Esophagus (tissue), 2 donors: ENCODE results near the gene CD244. TPM values are rescaled to one million over a fixed set of nuclear protein-coding genes. Genes with fewer than 3 reads are reported as not detected.

Source experiments
- H3K27ac ChIP-seq, 2 donors: one replicate each; pipeline ENCODE4 v1.5.1; 2013; ENCODE audit warnings: low read depth in 2 of 2, mild to moderate bottlenecking in 2 of 2, inconsistent platforms in 1 of 2, low read length in 1 of 2, moderate library complexity in 1 of 2
- H3K27me3 ChIP-seq, 2 donors: one replicate each; pipeline ENCODE4 v1.6.1; 2013; ENCODE audit warnings: low read length in 2 of 2, control low read depth in 1 of 2, mild to moderate bottlenecking in 1 of 2; ENCODE audit not compliant: insufficient read depth in 2 of 2, control insufficient read depth in 1 of 2
- H3K36me3 ChIP-seq, 2 donors: one replicate each; pipeline ENCODE4 v1.6.1; 2013; ENCODE audit warnings: low read length in 1 of 2; ENCODE audit not compliant: control insufficient read depth in 2 of 2, insufficient read depth in 2 of 2
- H3K4me1 ChIP-seq, 2 donors: one replicate each; pipeline ENCODE4 v1.6.1; 2013; ENCODE audit warnings: low read length in 1 of 2; ENCODE audit not compliant: control insufficient read depth in 2 of 2, insufficient read depth in 2 of 2
- H3K4me3 ChIP-seq, 2 donors: one replicate each; pipeline ENCODE4 v1.5.1; 2013; ENCODE audit warnings: low read length in 2 of 2, mild to moderate bottlenecking in 2 of 2, low read depth in 1 of 2, moderate library complexity in 1 of 2
- H3K9me3 ChIP-seq, 2 donors: one replicate each; pipeline ENCODE4 v1.6.1; 2013; ENCODE audit warnings: mild to moderate bottlenecking in 2 of 2, low read depth in 1 of 2, low read length in 1 of 2, moderate library complexity in 1 of 2; ENCODE audit not compliant: control insufficient read depth in 2 of 2, insufficient read depth in 1 of 2
- WGBS, 2 donors: extraction: QIAGEN DNeasy Blood & Tissue Kit; methylation state at CpG; one replicate each; pipeline ENCODE4 v1.1.7; 2013; 5-methylcytosine and 5-hydroxymethylcytosine counted together
- polyA plus RNA-seq, 2 donors: library from polyadenylated mRNA; stranded (reverse); fragments of 200-250 nt; gene quantifications; one replicate each; pipeline ENCODE4 v1.2.3, GENCODE V29; 2013
- donor health status: healthy with polysubstance abuse.
- donor health status: Bipolar disorder and iron deficiency.

The CD244 gene
- polyA plus RNA-seq, 2 donors, result 0.35 to 0.41 TPM

DNA sequence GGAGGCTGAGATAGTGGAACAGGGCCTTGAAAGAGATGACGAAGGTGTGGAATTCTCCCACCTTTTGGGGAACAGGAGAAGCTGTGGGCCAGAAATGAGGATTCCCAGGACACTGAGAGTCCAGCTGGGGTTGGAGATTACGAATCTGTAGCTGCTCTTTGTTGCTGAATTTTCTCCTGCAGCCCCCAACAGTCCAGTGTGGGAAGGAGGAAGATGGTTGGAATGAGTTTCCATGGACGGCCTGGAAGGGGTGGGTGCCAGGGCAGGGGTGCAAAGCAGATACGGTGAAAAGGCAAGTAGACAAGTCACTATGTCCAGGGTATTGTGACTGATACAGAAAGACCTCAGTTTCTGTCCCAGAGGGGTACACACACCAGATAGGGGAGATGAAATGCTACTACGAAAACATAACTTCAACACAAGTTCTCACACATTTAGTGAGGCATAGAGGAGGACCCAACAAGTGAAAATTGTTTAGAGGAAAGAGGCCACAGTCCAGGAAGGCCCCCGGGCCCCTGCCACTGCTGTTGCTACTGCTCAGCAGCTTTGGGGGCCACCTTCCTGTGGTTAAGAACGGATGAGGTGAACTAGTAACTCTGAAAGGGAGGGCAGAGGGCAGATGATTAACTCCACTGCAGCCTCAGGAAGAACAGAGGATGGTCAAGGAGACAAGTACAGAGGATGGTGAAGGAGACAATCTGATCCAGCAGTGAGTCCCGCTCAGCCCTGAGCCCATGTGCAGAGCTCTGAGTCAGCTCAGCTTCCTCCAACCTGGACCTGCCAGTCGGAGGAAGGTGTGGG, 7.3 kb downstream of the CD244 start:
- no peaks in the 10 kb centered on the region for H3K27me3 ChIP-seq
- no peaks in the 10 kb centered on the region for H3K9me3 ChIP-seq
- WGBS, 2 donors, result 65 to 71% methylated on average over 9 of the region's 9 CpGs
- H3K4me3 ChIP-seq, result no peak overlapping the region
- no peak overlapping the region for H3K27ac ChIP-seq
- no peaks in the 10 kb centered on the region for H3K36me3 ChIP-seq
- no peaks in the 10 kb centered on the region for H3K4me1 ChIP-seq

DNA sequence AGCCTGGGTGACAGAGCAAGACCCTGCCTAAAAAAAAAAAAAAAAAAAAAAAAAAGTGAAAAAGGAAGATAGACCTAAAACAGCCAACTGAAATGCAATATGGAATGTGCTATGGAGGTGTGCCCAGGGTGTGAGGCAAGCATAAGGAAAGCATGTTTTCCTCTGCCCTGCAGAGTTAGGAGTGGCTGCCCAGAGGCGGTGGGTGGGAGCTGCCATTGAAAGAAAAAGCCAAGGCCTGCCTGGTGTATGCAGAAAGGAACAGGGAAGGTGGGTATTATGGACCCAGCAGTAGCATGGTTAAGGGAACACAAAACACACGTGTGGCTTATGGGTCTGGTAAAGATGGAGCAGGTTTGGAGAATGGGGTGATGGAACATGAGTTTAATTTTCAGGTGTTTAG, 8.9 kb downstream of the CD244 start:
- Histone ChIP-seq H3K27ac (no peak overlapping the region), H3K27me3 (no peaks in the 10 kb centered on the region), H3K9me3 (no peaks in the 10 kb centered on the region), H3K36me3 (no peaks in the 10 kb centered on the region), H3K4me3 (no peak overlapping the region), H3K4me1 (no peaks in the 10 kb centered on the region)
- WGBS, 2 donors, result 72 to 76% methylated on average over 2 of the region's 2 CpGs

DNA sequence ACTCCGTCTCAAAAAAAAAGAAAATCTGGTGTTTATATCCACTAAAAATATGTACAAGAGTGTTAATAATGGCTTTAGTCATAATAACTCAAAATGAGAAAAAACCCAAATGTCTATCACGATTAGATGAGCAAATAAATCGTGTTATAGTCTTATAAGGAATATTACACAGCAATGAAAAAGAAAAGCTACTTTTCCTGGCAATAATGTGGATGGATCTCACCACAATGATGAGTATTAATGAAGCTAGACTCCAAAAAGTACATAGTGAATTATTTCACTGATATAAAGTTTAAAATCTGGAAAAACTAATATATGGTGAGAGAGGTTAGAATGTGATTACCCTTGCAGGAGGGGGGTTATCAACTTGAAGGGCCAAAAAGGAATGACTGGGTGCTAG, 9.7 kb downstream of the CD244 start:
- Histone ChIP-seq H3K4me1 (no peaks in the 10 kb centered on the region), H3K36me3 (no peaks in the 10 kb centered on the region), H3K27me3 (no peaks in the 10 kb centered on the region), H3K9me3 (no peaks in the 10 kb centered on the region), H3K4me3 (no peak overlapping the region), H3K27ac (no peak overlapping the region)
- 91 to 92% methylated on average over 3 of the region's 3 CpGs for WGBS, 2 donors

DNA sequence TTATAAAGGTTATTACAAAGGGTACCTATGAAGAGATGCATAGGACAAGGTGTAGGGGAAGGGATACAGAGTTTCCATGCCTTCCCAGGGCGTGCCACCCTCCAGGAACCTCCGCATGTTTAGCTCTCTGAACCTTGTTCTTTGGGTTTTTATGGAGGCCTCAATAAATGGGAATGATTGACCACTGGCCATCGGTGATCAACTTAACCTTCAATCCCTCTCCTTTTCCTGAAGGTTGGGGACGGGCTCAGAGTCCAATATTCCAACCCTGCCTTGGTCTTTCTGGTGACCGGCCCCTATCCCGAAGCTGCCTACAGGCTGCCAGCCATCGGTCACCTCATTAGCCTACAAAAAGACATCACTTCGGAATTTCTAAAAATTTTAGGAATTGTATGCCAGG, 11.7 kb downstream of the CD244 start:
- Histone ChIP-seq H3K27ac (no peak overlapping the region), H3K36me3 (no peaks in the 10 kb centered on the region), H3K4me3 (no peak overlapping the region), H3K9me3 (no peaks in the 10 kb centered on the region), H3K4me1 (no peaks in the 10 kb centered on the region), H3K27me3 (no peaks in the 10 kb centered on the region)
- WGBS, 2 donors, result 85 to 90% methylated on average over 8 of the region's 8 CpGs

DNA sequence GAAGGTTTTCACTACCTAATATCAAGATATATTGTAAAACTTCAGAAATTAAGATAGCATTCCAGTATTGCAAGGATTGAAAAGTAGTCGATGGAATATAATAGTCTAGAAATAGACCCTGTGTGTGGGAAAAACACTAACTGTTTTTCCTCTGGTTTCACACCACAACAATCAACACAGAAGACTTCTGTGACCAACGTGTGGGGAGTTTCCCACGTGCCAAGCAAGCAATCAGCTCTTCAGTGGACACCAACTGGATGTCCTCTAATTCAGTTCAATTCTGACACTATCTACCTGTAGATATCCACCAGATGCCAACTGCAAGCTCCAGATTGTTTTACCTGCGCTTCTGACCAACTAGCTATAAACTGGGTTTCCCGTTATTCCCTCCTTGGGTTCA, 12.1 kb downstream of the CD244 start:
- WGBS, 2 donors, result 71 to 79% methylated on average over 5 of the region's 5 CpGs
- H3K9me3 ChIP-seq, result no peaks in the 10 kb centered on the region
- H3K27me3 ChIP-seq, result no peaks in the 10 kb centered on the region
- H3K27ac ChIP-seq, result no peak overlapping the region
- H3K4me3 ChIP-seq, result no peak overlapping the region
- H3K36me3 ChIP-seq, result no peaks in the 10 kb centered on the region
- H3K4me1 ChIP-seq, result no peaks in the 10 kb centered on the region

DNA sequence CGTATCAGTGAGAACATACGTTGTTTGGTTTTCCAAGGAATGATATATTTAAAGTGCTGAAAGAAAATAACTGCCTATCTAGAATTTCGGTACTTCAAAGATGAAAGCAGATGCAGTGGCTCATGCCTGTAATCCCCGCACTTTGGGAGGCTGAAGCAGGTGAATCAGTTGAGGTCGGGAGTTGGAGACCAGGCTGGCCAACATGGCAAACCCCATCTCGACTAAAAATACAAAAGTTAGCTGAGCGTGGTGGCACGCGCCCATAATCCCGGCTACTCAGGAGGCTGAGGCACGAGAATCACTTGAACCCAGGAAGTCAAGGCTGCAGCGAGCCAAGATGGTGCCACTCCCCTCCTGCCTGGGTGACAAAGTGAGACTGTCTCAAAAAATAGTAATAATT, 16.4 kb downstream of the CD244 start:
- H3K27me3 ChIP-seq, result no peaks in the 10 kb centered on the region
- H3K9me3 ChIP-seq, result no peaks in the 10 kb centered on the region
- H3K4me3 ChIP-seq, result no peak overlapping the region
- no peaks in the 10 kb centered on the region for H3K36me3 ChIP-seq
- H3K4me1 ChIP-seq, result no peaks in the 10 kb centered on the region
- H3K27ac ChIP-seq, result no peak overlapping the region
- 90 to 92% methylated on average over 12 of the region's 12 CpGs for WGBS, 2 donors

DNA sequence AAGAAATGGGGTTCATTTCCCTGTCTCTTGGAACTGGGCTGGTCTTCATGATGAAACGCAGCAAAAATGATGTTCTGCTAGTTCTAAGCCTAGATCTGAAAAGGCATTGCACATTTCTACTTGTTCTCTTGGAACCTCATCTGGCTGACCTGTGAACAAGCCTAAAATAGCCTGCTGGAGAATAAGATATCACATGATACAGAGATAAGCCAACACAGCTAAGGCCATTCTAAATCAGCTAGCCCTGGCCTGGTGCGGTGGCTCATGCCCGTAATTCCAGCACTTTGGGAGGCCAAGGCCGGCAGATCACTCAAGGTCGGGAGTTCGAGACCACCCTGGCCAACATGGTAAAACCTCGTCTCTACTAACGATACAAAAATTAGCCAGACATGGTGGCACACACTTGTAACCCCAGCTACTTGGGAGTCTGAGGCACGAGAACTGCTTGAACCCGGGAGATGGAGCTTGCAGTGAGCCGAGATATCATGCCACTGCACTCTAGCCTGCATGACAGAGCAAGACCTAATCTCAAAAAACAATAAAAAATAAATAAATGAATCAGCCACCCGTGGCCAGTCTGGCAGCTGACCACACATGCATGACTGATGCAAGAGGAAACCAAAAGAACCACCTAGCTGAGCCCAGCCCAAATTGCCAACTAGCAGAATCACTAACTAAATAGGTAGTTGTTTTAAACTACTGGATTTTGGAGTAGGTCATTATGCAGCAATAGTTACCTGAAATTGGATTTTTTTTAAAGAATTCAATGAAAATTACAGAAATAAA, 18.0 kb downstream of the CD244 start:
- Histone ChIP-seq H3K27me3 (no peaks in the 10 kb centered on the region), H3K27ac (no peak overlapping the region), H3K4me1 (no peaks in the 10 kb centered on the region), H3K9me3 (no peaks in the 10 kb centered on the region), H3K36me3 (no peaks in the 10 kb centered on the region), H3K4me3 (no peak overlapping the region)
- WGBS, 2 donors, result 84 to 86% methylated on average over 12 of the region's 12 CpGs

DNA sequence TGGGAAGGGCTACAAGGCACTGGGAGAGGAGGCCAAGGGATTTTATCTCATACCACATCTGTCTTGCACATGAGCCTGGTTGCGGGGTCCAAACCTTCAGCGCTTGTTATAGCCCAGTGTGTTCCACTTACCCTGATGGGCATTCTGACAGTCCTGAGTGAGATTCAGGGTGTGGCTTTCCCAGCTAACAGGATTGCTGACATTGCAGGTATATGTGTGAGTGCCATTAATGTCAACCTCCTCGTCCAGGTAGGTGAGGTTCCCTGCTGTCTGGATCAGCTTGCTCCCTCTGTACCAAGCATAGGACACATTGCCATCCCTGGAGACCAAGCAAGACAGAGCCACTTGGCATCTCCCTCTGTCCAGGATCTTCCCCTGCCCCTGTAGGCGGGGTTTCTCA, 21.6 kb downstream of the CD244 start:
- no peaks in the 10 kb centered on the region for H3K27me3 ChIP-seq
- no peaks in the 10 kb centered on the region for H3K4me1 ChIP-seq
- WGBS, 2 donors, result 90 to 91% methylated on average over 4 of the region's 4 CpGs
- H3K27ac ChIP-seq, result no peak overlapping the region
- no peak overlapping the region for H3K4me3 ChIP-seq
- H3K36me3 ChIP-seq, result no peaks in the 10 kb centered on the region
- H3K9me3 ChIP-seq, result no peaks in the 10 kb centered on the region

DNA sequence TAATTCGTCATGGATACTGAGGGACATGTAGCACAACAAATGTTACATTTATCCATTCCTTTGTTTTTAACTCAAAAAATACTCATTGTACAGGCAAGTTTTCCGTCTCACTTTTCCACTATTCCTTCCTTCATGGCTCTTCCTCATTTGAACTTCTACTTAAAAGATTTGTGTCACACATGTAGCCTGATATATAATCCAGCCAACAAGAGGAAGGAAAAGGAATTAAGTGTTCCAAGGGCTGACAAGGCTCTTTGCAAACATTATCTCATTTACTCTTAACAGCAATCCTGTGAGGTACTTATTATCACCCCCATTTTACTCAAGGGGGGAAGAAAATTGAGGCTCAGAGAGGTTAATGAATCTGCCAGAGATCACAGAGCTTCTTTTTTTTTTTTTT, 22.9 kb downstream of the CD244 start:
- H3K27me3 ChIP-seq, result no peaks in the 10 kb centered on the region
- H3K27ac ChIP-seq, result no peak overlapping the region
- H3K4me1 ChIP-seq, result no peaks in the 10 kb centered on the region
- H3K9me3 ChIP-seq, result no peaks in the 10 kb centered on the region
- no peaks in the 10 kb centered on the region for H3K36me3 ChIP-seq
- H3K4me3 ChIP-seq, result no peak overlapping the region
- 81 to 86% methylated on average over 2 of the region's 2 CpGs for WGBS, 2 donors

DNA sequence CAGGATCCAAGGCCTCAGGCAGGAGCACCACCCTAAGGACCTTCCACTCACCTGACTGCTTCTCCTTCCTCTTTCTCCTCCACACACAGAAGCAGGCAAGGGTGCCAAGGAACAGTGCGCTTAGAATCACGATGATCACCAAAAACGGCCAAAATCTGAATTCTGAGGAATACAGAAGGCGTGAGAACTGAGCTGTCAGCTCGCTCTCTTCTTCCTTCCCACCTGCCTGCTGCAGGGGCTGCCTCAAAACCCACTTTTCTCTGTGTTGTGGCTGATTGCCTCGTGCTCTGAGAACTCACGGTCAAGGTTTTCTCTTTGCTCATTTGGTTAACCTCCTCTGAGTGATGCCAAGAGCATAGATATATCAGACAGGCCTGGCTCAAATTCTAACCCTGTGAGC, 23.8 kb downstream of the CD244 start:
- 80 to 88% methylated on average over 7 of the region's 7 CpGs for WGBS, 2 donors
- no peaks in the 10 kb centered on the region for H3K27me3 ChIP-seq
- no peak overlapping the region for H3K4me3 ChIP-seq
- H3K27ac ChIP-seq, result no peak overlapping the region
- no peaks in the 10 kb centered on the region for H3K36me3 ChIP-seq
- H3K4me1 ChIP-seq, result no peaks in the 10 kb centered on the region
- no peaks in the 10 kb centered on the region for H3K9me3 ChIP-seq
